Stimulated activated CD4-positive, alpha-beta T cell treated with anti-CD3 and anti-CD28 coated beads, Interleukin-1b, Interleukin-23, amount 100 ng/mL, for 1 hour (primary cell): Measurements from ENCODE around the gene COL5A1.

Source experiments
- DNase-seq, 2 donors: peaks; one replicate each; pipeline ENCODE4 v3.0.0-alpha.2; 2020; ENCODE audit warnings: low read depth in 2 of 2

COL5A1 gene

GRCh38 chr9:134787601-134788531 is 146.3 kb downstream of the COL5A1 start:
- no peak for DNase-seq

- DNase-seq = no peak
Observed at GRCh38 chr9:134789168-134789567, 147.6 kb downstream of the COL5A1 start.

DNA sequence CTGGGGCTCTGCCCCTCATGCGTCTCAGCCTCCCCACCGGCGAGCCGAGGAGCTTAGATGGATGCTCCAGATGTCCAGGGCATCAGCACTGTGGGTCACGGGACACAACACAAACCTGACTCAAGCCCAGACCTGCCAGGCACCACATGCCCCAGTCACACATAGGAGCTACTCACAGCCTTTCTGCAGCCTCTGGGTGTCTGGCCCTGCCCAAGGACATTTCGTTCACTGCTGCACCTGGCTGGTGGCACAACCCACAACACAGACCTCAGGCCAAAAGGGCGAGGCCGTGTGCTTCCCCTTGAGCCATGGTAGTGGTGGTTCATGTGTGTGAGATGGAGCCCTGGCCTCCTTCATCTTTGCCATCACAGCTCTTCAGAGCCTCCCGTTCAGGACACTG is 149.4 kb downstream of the COL5A1 start:
- no peak for DNase-seq

GRCh38 chr9:134792627-134793026 is 151.0 kb downstream of the COL5A1 start:
- no peak for DNase-seq

DNA sequence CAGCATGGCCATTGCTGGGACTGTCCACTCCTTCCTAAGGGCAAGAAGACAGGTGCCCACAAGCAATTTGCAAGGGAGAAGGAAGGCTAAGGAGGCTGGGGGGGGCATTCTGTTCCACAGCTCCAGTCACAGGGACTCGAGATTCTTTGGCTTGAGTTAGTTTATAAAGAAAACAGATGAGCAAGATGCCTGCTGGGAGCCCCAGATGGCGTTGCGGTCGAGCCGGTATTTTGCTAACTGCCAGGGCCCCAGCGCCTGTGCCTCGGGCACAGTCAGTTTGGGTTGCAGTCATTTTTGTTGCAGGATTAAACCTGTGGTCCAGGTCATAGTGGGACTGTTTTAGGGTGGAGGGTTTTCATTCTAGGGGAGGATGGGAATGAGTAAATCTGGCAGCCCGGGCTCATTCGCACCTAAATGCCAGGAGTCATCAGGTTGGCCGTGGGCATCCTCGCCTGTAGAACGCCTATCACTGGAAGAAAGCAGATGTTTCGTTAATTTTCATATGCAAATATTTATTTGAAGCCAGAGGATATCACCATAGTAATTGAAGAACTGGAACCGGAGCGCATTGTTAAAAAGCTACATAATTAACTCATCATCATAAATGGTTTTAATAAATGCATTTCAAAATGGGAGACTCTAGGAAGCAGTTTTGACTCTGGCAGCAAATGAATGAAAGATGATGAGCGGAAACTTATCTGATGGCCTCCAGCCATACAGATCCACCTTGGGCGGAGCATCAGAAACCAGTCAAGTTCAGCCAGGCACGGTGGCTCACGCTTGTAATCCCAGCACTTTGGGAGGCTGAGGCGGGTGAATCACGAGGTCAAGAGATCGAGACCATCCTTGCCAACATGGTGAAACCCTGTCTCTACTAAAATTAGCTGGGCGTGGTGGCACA is 151.9 kb downstream of the COL5A1 start:
- DNase-seq = no peak

DNA sequence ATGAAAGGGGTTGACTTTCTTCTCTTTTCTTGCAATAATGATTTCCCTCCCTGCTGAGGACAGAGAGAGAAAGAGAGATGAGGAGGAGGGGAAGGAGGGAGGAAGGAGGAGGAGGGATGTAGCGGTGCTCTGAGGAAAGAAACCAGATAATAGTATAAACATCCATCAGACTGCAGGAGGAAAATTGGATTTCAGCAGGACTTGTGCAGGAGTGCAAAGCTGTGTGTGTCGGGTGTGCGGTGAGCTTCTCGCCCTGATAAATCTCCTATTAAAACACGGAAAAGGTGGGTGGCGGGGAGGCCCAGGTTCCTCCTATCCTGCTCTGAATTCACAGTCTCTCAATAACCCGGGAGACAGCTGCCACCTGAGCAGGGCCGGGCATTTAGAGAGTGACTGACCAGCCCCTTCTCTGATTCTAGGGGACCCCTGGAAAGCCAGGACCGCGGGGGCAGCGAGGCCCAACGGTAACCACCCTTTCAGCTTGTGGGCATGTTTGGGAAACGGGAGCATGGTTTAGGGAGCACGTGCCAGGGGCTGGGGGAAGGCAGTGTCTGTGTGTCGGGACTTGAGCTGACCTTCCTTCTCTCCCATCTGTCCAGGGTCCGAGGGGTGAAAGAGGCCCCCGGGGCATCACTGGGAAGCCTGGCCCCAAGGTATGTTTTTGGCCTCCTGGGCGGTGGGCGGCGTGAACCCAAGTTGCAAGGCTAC is 153.2 kb downstream of the COL5A1 start:
- no peak for DNase-seq

GRCh38 chr9:134795446-134795845 is 153.8 kb downstream of the COL5A1 start:
- DNase-seq = no peak

GRCh38 chr9:134796882-134797281 is 155.3 kb downstream of the COL5A1 start:
- DNase-seq = no peak

DNA sequence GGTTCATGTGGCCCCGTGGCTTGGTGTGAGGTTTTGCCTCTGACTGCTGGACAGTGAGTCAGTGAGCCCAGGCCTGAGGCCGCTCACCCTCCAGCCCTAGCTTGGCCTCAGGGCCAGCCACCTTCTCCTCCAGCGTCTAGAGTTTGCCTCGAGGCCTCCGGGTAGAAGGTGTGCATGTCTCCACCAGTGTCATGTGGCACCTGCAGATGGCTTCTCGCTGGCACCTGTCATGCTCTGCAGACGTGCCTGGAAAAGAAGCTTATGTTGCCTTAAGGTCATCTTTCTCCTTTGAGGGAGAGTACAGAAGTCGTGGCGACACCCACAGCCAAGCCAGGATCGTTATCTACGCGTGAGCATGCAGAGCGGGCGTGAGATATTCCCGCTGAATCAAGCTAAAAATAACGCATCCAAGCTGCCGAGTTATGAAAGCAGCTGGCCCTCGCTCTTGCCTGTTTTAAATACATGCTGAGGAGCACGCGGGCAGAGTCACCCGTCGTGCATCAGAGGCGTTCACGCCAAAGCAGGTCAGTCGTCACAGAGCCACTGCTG is 159.3 kb downstream of the COL5A1 start:
- no peak for DNase-seq

DNA sequence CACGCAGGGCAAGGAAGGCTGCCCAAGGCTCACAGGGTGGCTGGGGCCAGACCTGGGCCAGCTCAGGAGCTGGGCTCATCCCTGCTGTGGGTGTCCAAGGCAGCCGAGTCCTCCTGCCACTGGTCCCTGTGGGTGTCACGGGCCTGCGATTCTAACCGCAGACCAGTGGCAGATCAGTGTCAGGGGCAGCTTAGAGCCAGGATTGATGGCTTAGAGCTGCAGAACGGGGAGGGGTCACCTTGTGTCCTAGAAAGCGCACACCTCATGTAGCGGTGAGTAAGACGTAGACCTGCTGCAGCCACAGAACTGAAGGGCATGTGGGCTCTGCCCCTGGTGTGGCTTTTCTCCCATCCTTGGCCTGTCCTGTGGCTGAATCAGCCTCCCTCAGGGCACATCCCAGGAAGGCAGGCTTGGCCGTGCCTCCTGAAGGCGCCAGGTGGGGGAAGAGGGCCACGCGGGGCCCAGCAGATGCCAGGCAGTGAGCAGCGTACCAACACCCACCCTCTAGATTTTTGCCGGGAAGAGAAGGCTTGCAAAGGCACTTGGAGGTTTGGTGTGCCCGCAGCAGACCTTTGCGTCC is 160.7 kb downstream of the COL5A1 start:
- no peak for DNase-seq

GRCh38 chr9:134804871-134805270 is 163.3 kb downstream of the COL5A1 start:
- no peak for DNase-seq

GRCh38 chr9:134807716-134808446 is 166.3 kb downstream of the COL5A1 start:
- DNase-seq = no peak

DNA sequence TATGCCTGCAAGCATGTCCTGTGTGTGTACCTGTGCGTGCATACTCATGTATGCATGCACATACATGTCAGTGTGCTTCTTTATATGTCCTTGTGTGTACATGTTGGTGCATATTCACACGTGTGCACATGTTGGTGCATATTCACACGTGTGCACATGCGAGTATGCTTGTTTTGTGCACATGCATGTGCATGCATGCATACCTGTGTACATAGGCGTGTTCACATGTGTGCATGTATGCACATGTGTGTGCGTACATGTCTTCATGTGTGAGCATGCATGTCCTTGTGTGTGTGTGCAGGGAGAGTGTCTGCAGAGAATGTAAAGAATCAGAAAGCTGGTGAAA is 166.8 kb downstream of the COL5A1 start:
- no peak for DNase-seq

DNA sequence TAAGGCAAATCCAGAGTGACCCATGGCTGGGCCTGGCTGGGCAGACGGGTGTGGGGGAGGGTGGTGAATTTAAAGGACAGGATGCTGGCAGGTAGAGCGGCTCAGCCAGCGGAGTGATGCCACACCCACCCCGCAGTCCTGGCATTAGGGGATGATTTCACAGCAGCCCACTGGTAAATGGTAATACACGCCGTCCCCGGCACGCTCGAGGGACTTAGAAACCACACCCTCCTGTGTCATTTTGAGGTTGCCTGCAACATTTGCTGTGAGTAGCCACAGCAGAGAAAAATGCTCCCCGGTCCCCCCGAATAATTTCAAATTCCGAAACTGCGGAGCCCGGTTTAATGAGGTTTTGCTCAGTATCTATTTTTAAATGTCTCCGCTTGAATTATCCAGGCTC is 167.7 kb downstream of the COL5A1 start:
- no peak for DNase-seq

DNA sequence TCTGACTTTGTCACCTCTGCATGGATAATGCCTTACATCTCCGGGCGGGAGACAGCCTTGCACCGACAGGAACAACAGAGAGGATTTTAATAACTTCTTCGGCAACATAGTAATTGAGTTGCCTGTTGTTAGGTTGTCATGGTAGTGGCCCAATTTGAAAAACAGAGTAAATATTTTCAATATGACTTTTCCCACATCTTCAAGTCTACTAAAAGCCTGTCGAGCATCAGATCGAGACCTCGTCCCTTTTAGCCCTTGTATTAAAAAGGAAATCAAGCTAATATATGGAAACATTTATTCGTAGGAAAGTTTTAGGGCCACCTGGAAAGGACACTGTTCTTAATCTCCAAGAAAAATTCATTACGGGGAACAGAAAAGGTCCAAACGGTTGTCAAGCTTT is 168.2 kb downstream of the COL5A1 start:
- no peak for DNase-seq

DNA sequence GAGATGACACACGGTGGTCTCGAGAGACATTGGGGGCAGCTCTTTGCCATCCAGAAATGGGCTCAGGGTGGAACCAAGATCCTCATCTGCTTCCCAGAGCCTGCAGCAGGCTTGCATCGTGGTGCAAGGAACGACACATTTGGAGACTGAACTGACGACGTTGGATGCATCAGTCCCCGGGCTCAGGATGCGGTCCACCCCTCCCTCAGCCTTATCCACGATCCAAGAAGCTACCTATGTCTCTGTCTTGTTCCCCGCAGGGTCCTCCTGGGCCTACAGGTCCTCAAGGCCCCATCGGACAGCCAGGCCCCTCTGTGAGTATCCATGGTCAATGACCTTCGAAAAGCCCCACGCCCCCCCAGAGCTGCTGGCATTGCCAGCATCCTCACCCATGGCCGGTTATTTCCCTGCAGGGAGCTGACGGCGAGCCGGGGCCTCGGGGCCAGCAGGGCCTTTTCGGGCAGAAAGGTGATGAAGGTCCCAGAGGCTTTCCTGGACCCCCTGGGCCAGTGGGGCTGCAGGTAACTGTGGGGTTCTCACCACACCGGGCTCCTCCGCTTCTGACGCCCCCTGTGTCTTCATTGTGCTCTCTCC is 169.6 kb downstream of the COL5A1 start:
- DNase-seq = no peak

DNA sequence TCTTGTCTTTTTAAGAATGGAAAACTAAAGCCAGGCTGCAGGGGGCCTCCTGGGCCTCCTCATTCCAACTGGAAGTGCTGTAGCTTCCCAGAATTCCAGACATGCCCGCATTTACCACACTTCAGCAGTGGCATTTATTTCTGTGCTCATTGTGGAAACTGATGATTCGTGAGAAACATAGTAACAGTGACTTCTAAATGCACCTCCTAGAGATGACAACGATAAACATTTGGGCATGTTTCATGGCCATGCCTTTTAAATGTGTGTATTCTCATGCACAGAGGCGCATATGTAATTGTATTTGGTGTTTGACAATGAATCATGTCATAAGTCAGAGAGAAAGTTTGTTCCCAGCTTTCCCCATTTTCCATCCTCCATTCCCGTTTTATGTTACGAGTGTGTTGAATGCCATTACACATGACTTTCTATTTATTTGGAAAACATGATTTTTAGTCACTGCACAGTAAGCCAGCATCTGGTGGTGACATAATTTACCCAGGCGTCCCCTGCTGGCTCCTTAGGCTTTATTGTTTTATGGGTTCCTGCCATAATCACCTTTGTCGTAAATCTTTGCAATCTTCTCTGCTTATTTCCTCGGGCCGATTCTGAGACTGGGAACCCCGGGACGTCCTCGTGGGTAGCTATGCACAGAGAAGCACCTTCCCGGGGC is 170.2 kb downstream of the COL5A1 start:
- DNase-seq = no peak

GRCh38 chr9:134812343-134812673 is 170.7 kb downstream of the COL5A1 start:
- DNase-seq = no peak

DNA sequence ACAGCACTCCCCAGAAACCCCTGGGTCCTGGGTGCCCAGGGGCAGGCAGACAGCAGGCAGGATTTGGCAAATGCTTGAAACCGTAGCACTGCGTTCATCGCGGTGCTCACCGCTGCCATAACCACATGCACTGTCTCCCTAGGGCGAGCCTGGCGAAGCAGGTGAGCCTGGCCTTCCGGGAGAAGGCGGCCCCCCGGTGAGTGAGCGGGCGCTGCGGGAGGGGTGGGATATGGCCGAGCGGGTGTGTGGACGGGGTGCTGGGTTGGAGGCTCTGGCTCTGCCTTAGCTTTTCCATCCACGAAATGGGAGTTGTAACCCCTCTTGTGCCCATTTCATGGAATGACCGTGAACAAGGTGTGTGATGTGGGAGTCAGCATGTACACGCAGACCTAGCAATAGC is 172.2 kb downstream of the COL5A1 start:
- no peak for DNase-seq

DNA sequence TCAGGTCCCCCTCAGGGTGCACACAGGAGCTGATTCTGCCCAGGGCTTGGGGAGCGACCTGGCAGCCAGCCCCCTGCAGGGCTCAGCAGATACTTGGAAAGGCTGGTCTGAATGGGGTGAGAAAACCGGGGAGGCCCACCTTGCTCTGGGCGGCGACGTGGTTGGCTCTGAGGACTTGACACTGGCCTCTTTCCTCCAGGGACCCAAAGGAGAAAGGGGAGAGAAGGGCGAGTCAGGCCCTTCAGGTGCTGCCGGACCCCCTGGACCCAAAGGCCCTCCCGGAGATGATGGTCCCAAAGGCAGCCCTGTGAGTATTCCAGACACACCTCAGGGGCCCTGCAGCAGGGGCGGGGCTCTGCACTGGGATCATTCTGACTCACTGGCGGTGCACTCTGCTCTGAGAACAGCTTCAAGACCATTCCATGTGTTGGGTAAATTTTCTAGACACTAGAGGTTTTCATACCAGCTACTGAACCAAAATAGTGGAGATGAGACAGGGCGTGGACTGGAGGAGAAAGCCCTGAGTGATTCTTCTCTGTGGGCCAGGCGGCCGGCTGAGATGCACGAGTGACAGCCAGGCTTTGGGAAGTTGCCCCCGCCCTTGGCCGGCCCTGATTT is 173.1 kb downstream of the COL5A1 start:
- DNase-seq = no peak
